Measurements from ENCODE around the gene EFS.

GRCh38 chr14:23396126-23396525 is 31.2 kb upstream of the EFS start:
- TF ChIP-seq, protein P1, sequence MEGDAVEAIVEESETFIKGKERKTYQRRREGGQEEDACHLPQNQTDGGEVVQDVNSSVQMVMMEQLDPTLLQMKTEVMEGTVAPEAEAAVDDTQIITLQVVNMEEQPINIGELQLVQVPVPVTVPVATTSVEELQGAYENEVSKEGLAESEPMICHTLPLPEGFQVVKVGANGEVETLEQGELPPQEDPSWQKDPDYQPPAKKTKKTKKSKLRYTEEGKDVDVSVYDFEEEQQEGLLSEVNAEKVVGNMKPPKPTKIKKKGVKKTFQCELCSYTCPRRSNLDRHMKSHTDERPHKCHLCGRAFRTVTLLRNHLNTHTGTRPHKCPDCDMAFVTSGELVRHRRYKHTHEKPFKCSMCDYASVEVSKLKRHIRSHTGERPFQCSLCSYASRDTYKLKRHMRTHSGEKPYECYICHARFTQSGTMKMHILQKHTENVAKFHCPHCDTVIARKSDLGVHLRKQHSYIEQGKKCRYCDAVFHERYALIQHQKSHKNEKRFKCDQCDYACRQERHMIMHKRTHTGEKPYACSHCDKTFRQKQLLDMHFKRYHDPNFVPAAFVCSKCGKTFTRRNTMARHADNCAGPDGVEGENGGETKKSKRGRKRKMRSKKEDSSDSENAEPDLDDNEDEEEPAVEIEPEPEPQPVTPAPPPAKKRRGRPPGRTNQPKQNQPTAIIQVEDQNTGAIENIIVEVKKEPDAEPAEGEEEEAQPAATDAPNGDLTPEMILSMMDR (conservative IDR thresholded peaks at IDR 0.05; ENCODE audit: low read length), result no peak
- no peak for TF ChIP-seq EZH2phosphoT487 (IDR thresholded peaks at IDR 0.05; ENCODE audit: borderline replicate concordance, low read depth, low read length)

All from OCI-LY7 (cell line).